ENCODE results near the gene LYPD6B.

DNA sequence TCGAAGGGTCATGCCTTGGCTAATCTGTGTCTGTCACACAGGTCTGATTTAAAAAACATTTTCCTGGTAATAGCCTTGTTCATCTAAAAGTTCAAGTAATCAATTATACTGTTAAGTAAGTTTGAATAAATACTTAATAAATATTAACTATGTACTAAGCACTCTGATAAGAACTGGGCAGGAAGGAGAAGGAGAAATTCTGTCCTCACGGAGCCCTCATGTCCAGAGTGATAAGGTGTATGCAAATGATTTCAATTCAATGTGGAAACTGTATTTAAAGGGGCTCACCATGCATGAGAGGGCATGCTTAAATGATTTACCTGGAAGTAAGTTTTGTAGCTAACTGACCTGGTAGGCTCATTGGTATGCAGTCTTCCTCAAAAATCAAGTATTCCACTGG is 197.9 kb downstream of the LYPD6B start:
- TF ChIP-seq, protein P1, sequence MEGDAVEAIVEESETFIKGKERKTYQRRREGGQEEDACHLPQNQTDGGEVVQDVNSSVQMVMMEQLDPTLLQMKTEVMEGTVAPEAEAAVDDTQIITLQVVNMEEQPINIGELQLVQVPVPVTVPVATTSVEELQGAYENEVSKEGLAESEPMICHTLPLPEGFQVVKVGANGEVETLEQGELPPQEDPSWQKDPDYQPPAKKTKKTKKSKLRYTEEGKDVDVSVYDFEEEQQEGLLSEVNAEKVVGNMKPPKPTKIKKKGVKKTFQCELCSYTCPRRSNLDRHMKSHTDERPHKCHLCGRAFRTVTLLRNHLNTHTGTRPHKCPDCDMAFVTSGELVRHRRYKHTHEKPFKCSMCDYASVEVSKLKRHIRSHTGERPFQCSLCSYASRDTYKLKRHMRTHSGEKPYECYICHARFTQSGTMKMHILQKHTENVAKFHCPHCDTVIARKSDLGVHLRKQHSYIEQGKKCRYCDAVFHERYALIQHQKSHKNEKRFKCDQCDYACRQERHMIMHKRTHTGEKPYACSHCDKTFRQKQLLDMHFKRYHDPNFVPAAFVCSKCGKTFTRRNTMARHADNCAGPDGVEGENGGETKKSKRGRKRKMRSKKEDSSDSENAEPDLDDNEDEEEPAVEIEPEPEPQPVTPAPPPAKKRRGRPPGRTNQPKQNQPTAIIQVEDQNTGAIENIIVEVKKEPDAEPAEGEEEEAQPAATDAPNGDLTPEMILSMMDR (conservative IDR thresholded peaks at IDR 0.05; ENCODE audit: low read length) = no peak
- no peak for TF ChIP-seq EZH2phosphoT487 (IDR thresholded peaks at IDR 0.05; ENCODE audit: borderline replicate concordance, low read depth, low read length)
